ENCODE data around the gene HIGD1A.

HIGD1A gene

GRCh38 chr3:42849017-42849416, 44.7 kb upstream of the HIGD1A start:
- Histone ChIP-seq H3K9me3 (ENCODE audit: control insufficient read depth, insufficient read depth, low read length) (no peaks in the 10 kb centered on the region), H3K27me3 (ENCODE audit: control insufficient read depth, low read length) (peaks cover 7% of the 10 kb centered on the region; the same call in 1 of the 2 replicates), H3K36me3 (ENCODE audit: control insufficient read depth, low read length) (no peaks in the 10 kb centered on the region), H3K79me2 (ENCODE audit: control insufficient read depth, low read length) (no peaks in the 10 kb centered on the region), H3K9me2 (replicated peaks; ENCODE audit: control insufficient read depth, low read length) (no peaks in the 10 kb centered on the region), H3F3A (ENCODE audit: control insufficient read depth, insufficient read depth) (no peaks in the 10 kb centered on the region), H3K4me3 (ENCODE audit: low read length) (no peak overlapping the region), H3K4me2 (ENCODE audit: low read length) (no peak overlapping the region), H4K20me1 (ENCODE audit: control insufficient read depth, insufficient read depth, low read depth, low read length) (no peaks in the 10 kb centered on the region), H3K27ac (ENCODE audit: low read depth, low read length) (no peak overlapping the region), H3K4me1 (ENCODE audit: control insufficient read depth, low read length) (peaks cover 17% of the 10 kb centered on the region)
- TF ChIP-seq CTCF (IDR thresholded peaks at IDR 0.05; ENCODE audit: low read depth, low read length, poor library complexity, severe bottlenecking) = no peak

- peaks cover 17% of the 10 kb centered on the region for H3K4me1 ChIP-seq (ENCODE audit: control insufficient read depth, low read length)
- peaks cover 7% of the 10 kb centered on the region; the same call in 1 of the 2 replicates for H3K27me3 ChIP-seq (ENCODE audit: control insufficient read depth, low read length)
- H3F3A ChIP-seq (ENCODE audit: control insufficient read depth, insufficient read depth) = no peaks in the 10 kb centered on the region
- no peak overlapping the region for H3K27ac ChIP-seq (ENCODE audit: low read depth, low read length)
- no peaks in the 10 kb centered on the region for H4K20me1 ChIP-seq (ENCODE audit: control insufficient read depth, insufficient read depth, low read depth, low read length)
- H3K36me3 ChIP-seq (ENCODE audit: control insufficient read depth, low read length) = no peaks in the 10 kb centered on the region
- H3K4me2 ChIP-seq (ENCODE audit: low read length) = peak overlapping the region; percentile 48; the same call in 1 of the 2 replicates
- no peak overlapping the region for H3K4me3 ChIP-seq (ENCODE audit: low read length)
- no peaks in the 10 kb centered on the region for H3K9me3 ChIP-seq (ENCODE audit: control insufficient read depth, insufficient read depth, low read length)
- no peaks in the 10 kb centered on the region for H3K9me2 ChIP-seq (replicated peaks; ENCODE audit: control insufficient read depth, low read length)
- TF ChIP-seq CTCF (IDR thresholded peaks at IDR 0.05; ENCODE audit: low read depth, low read length, poor library complexity, severe bottlenecking) (no peak), EZH2phosphoT487 (IDR thresholded peaks at IDR 0.05; ENCODE audit: borderline replicate concordance, low read length) (no peak)
- H3K79me2 ChIP-seq (ENCODE audit: control insufficient read depth, low read length) = no peaks in the 10 kb centered on the region
These were observed 43.4 kb upstream of the HIGD1A start for GRCh38 chr3:42847731-42848130.

- no peaks in the 10 kb centered on the region for H3F3A ChIP-seq (ENCODE audit: control insufficient read depth, insufficient read depth)
- H3K27ac ChIP-seq (ENCODE audit: low read depth, low read length) = no peak overlapping the region
- H3K9me2 ChIP-seq (replicated peaks; ENCODE audit: control insufficient read depth, low read length) = no peaks in the 10 kb centered on the region
- no peaks in the 10 kb centered on the region for H3K36me3 ChIP-seq (ENCODE audit: control insufficient read depth, low read length)
- H3K9me3 ChIP-seq (ENCODE audit: control insufficient read depth, insufficient read depth, low read length) = no peaks in the 10 kb centered on the region
- peaks cover 2% of the 10 kb centered on the region; the same call in 1 of the 2 replicates for H3K27me3 ChIP-seq (ENCODE audit: control insufficient read depth, low read length)
- H4K20me1 ChIP-seq (ENCODE audit: control insufficient read depth, insufficient read depth, low read depth, low read length) = no peaks in the 10 kb centered on the region
- H3K79me2 ChIP-seq (ENCODE audit: control insufficient read depth, low read length) = no peaks in the 10 kb centered on the region
- H3K4me3 ChIP-seq (ENCODE audit: low read length) = no peak overlapping the region
- H3K4me2 ChIP-seq (ENCODE audit: low read length) = peak overlapping the region; percentile 48
- H3K4me1 ChIP-seq (ENCODE audit: control insufficient read depth, low read length) = peaks cover 17% of the 10 kb centered on the region
- no peak for TF ChIP-seq CTCF (IDR thresholded peaks at IDR 0.05; ENCODE audit: low read depth, low read length, poor library complexity, severe bottlenecking)
- no peak for TF ChIP-seq EZH2phosphoT487 (IDR thresholded peaks at IDR 0.05; ENCODE audit: borderline replicate concordance, low read length)
These were observed 42.6 kb upstream of the HIGD1A start for GRCh38 chr3:42846685-42847522.
